Endodermal cell (in vitro differentiated cells): Measurements from ENCODE around the gene SYNE1. TPM values are rescaled to one million over a fixed set of nuclear protein-coding genes. Genes with fewer than 3 reads are reported as not detected.
A peak's percentile ranks its signal among the peaks of the same experiment; 100 is the strongest.

Source experiments
- DNase-seq: peaks from one replicate; pipeline ENCODE4 v3.0.0-alpha.2; 2017
- H3K27ac ChIP-seq: 2 replicates; pipeline ENCODE4 v1.5.1; 2013; ENCODE audit warnings: mild to moderate bottlenecking, low read depth, low read length, moderate library complexity
- H3K27me3 ChIP-seq: 2 replicates; pipeline ENCODE4 v1.6.1; 2013; ENCODE audit warnings: mild to moderate bottlenecking, low read length, moderate library complexity; ENCODE audit not compliant: insufficient read depth, control insufficient read depth, poor library complexity, severe bottlenecking
- H3K36me3 ChIP-seq: 2 replicates; pipeline ENCODE4 v1.7.0; 2013; ENCODE audit warnings: mild to moderate bottlenecking, low read length, moderate library complexity; ENCODE audit not compliant: control insufficient read depth, insufficient read depth
- H3K4me1 ChIP-seq: one replicate; pipeline ENCODE4 v1.7.0; 2013; ENCODE audit warnings: low read length; ENCODE audit not compliant: control insufficient read depth, insufficient read depth
- H3K4me3 ChIP-seq: 2 replicates; pipeline ENCODE4 v1.5.1; 2013; ENCODE audit warnings: mild to moderate bottlenecking, low read length, moderate library complexity
- H3K9ac ChIP-seq: 2 replicates; pipeline ENCODE4 v1.6.1; 2013; ENCODE audit warnings: mild to moderate bottlenecking, low read length, moderate library complexity; ENCODE audit not compliant: poor library complexity, severe bottlenecking; ENCODE audit errors: extremely low read depth
- H3K9me3 ChIP-seq: 2 replicates; pipeline ENCODE4 v1.6.1; 2013; ENCODE audit warnings: mild to moderate bottlenecking, low read length, moderate library complexity; ENCODE audit not compliant: control insufficient read depth
- H3K27ac Mint-ChIP-seq: 2 replicates; pipeline ENCODE4 v1.8.0; 2020; ENCODE audit warnings: mixed read lengths
- H3K27me3 Mint-ChIP-seq: 2 replicates; pipeline ENCODE4 v1.8.0; 2021; ENCODE audit warnings: mild to moderate bottlenecking, mixed read lengths; ENCODE audit not compliant: insufficient read depth
- H3K36me3 Mint-ChIP-seq: 2 replicates; pipeline ENCODE4 v1.8.0; 2020; ENCODE audit warnings: low read depth, mixed read lengths
- H3K4me1 Mint-ChIP-seq: 2 replicates; pipeline ENCODE4 v1.8.0; 2020; ENCODE audit warnings: mixed read lengths
- H3K4me3 Mint-ChIP-seq: 2 replicates; pipeline ENCODE4 v1.8.0; 2020; ENCODE audit warnings: mild to moderate bottlenecking, moderate library complexity, mixed read lengths
- H3K9me3 Mint-ChIP-seq: 2 replicates; pipeline ENCODE4 v1.8.0; 2020; ENCODE audit warnings: mild to moderate bottlenecking, mixed read lengths
- WGBS, 2 experiments: methylation state at CpG; one replicate each; pipeline versions ENCODE4 v1.1.5 to v1.1.7; 2013; ENCODE audit warnings: missing lambda C conversion rate in 2 of 2, mixed read lengths in 1 of 2; ENCODE audit not compliant: insufficient coverage in 1 of 2, insufficient read length in 1 of 2; 5-methylcytosine and 5-hydroxymethylcytosine counted together
- total RNA-seq, 2 donors: library from RNA; stranded (reverse); fragmentation: NEBNext Ultra II Directional in 1 of 2; extraction: Animal tissue kit (Norgen Biotek cat#: 25700) in 1 of 2; gene quantifications; 2 replicates in 1 of 2; 3 replicates in 1 of 2; pipeline ENCODE4 v1.2.1, GENCODE V29; 2021
- TF ChIP-seq, protein P1 (sequence below): fragments of 200-600 bp; sonication (generic); conservative IDR thresholded peaks from 2 replicates; pipeline ENCODE4 v1.5.0; 2021; ENCODE audit warnings: antibody characterized with exemption, mild to moderate bottlenecking

SYNE1 gene
- total RNA-seq, 2 donors from 2014 or later: 7.9 to 9.5 TPM

DNA sequence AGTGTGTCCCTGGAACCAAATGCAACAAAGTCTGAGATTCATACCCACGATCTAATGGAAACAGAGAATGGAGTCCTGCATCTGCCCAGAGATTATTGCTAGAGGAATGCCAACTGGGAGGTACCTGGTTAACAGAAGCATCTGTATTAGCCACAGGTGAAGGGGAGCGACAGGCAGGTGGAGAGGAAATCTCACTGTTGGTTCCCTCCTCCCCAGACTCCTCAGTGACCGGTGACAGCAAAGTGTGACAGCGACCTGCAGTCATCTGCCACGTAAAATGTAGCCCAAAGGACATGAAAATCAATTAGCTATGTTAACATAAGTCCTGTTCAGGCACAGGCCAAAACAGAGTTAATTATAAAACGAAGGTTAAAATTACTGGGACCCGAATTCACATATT is 336.6 kb downstream of the SYNE1 start:
- no peak overlapping the region for H3K27ac Mint-ChIP-seq
- no peak for DNase-seq
- Histone ChIP-seq H3K9me3 (no peaks in the 10 kb centered on the region), H3K27me3 (no peaks in the 10 kb centered on the region), H3K4me1 (no peaks in the 10 kb centered on the region), H3K27ac (no peak overlapping the region), H3K9ac (no peak overlapping the region), H3K36me3 (no peaks in the 10 kb centered on the region), H3K4me3 (no peak overlapping the region)
- peaks cover 23% of the 10 kb centered on the region for H3K4me1 Mint-ChIP-seq
- 88 to 94% methylated on average over 6 to 7 of the region's 7 CpGs for WGBS, 2 experiments
- TF ChIP-seq, protein P1, sequence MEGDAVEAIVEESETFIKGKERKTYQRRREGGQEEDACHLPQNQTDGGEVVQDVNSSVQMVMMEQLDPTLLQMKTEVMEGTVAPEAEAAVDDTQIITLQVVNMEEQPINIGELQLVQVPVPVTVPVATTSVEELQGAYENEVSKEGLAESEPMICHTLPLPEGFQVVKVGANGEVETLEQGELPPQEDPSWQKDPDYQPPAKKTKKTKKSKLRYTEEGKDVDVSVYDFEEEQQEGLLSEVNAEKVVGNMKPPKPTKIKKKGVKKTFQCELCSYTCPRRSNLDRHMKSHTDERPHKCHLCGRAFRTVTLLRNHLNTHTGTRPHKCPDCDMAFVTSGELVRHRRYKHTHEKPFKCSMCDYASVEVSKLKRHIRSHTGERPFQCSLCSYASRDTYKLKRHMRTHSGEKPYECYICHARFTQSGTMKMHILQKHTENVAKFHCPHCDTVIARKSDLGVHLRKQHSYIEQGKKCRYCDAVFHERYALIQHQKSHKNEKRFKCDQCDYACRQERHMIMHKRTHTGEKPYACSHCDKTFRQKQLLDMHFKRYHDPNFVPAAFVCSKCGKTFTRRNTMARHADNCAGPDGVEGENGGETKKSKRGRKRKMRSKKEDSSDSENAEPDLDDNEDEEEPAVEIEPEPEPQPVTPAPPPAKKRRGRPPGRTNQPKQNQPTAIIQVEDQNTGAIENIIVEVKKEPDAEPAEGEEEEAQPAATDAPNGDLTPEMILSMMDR: no peak
- no peaks in the 10 kb centered on the region for H3K27me3 Mint-ChIP-seq
- no peaks in the 10 kb centered on the region for H3K36me3 Mint-ChIP-seq
- no peaks in the 10 kb centered on the region for H3K9me3 Mint-ChIP-seq
- H3K4me3 Mint-ChIP-seq: no peak overlapping the region

DNA sequence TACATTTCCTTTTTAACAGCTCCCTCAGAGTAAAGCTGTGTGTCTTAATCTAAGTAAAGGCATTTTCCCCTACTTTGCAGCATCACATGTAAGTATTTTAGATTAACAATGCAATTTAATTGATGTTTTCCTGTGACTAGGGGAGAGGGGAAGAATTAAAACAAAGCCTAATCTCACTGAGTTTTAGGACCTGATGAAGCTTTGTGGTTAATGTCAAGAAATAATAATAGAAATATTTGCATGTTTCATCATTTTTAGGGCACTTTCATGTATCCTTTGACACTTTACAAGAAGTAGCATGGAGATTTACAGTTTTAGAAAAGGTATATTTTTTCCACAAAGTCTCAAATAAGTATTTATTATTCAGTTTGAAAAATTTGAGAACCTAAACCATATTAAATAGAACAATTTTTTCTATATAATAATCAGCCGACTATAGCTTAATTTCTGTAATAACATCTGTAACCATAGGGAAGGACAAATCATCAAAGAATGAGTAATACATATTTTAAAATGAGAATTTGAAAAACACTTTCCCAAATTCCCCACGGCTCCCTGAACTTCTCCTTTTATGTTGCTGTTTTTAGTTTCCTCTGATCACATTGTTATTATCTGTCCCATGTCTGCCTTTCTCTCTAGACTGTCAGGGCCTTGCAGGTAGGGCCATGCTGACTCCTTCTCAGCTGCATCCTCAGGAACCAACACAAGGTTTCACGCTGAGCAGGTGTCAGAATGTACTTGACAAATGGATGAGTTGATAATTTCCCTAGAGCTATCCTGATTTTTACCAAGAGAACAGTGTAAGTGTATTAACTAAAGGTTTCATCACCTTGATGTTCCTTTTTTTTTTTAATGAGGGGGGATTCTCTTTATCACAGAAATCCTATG is 338.1 kb downstream of the SYNE1 start:
- H3K27me3 Mint-ChIP-seq: no peaks in the 10 kb centered on the region
- no peak overlapping the region for H3K27ac Mint-ChIP-seq
- Histone ChIP-seq H3K36me3 (no peaks in the 10 kb centered on the region), H3K4me3 (no peak overlapping the region), H3K9me3 (no peaks in the 10 kb centered on the region), H3K27ac (no peak overlapping the region), H3K9ac (no peak overlapping the region), H3K4me1 (no peaks in the 10 kb centered on the region), H3K27me3 (no peaks in the 10 kb centered on the region)
- peaks cover 23% of the 10 kb centered on the region for H3K4me1 Mint-ChIP-seq
- 70 to 83% methylated on average over 1 to 3 of the region's 3 CpGs for WGBS, 2 experiments
- H3K9me3 Mint-ChIP-seq: no peaks in the 10 kb centered on the region
- TF ChIP-seq, protein P1: no peak
- no peaks in the 10 kb centered on the region for H3K36me3 Mint-ChIP-seq
- H3K4me3 Mint-ChIP-seq: no peak overlapping the region
- DNase-seq: peak; percentile 73

DNA sequence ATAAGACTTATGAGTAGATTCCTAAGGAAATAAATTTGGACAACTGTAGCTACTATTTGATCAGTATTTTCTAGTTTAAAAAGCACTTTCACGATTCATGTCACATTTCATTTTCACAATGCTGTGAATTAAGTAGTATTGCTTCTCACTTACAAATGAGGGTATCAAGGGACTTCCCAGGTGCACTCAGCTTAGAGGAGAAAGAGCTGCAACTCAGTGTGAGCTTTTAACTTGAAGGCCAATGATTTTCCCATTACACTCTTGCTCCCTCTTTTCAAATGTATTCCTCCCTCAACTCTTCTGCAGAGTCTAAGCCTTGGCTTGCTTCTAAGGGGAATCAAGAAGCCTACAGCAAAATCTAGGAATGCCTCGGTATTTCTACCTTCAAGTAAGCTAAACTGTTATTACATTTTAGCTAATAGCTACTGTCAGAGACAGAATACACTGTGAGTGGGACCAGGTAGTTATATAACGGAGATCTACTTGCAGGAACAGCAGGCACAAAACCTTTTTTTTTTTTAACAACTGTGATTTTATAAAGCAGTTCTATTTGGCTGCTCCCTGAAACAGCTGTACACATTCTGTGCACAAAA is 339.0 kb downstream of the SYNE1 start:
- no peak overlapping the region for H3K4me3 Mint-ChIP-seq
- no peak overlapping the region for H3K9ac ChIP-seq

More for the DNA sequence above, 339.0 kb downstream of the SYNE1 start:
- DNase-seq: no peak
- no peaks in the 10 kb centered on the region for H3K27me3 ChIP-seq
- Mint-ChIP-seq H3K27ac (no peak overlapping the region), H3K4me1 (peaks cover 23% of the 10 kb centered on the region), H3K9me3 (no peaks in the 10 kb centered on the region), H3K27me3 (no peaks in the 10 kb centered on the region), H3K36me3 (peaks cover 6% of the 10 kb centered on the region)
- H3K4me3 ChIP-seq: no peak overlapping the region
- 78 to 90% methylated on average over 3 of the region's 3 CpGs for WGBS, 2 experiments
- H3K27ac ChIP-seq: no peak overlapping the region
- H3K4me1 ChIP-seq: no peaks in the 10 kb centered on the region
- H3K36me3 ChIP-seq: peaks cover 4% of the 10 kb centered on the region
- TF ChIP-seq, protein P1: no peak
- no peaks in the 10 kb centered on the region for H3K9me3 ChIP-seq
